IMR-90 (cell line): Measurements from ENCODE around the gene RNF133.

ENCODE experiments used
- BHLHE40 ChIP-seq: fragments of 150-350 bp; IDR thresholded peaks from 2 replicates; pipeline ENCODE4 v1.6.1; 2016; ENCODE audit warnings: mild to moderate bottlenecking, low read depth, low read length
- CEBPB ChIP-seq: IDR thresholded peaks from 2 replicates; pipeline ENCODE4 v1.6.1; 2012; ENCODE audit warnings: low read depth, low read length, improper control_type of control experiment
- CHD1 ChIP-seq: IDR thresholded peaks from 2 replicates; pipeline ENCODE4 v1.6.1; 2012; ENCODE audit warnings: low read depth, low read length, improper control_type of control experiment
- CTCF ChIP-seq: conservative IDR thresholded peaks from 2 replicates; pipeline ENCODE4 v1.5.1; 2012; ENCODE audit warnings: mild to moderate bottlenecking, low read depth, low read length, improper control_type of control experiment
- FOS ChIP-seq: fragments of 150-350 bp; IDR thresholded peaks from 2 replicates; pipeline ENCODE4 v1.6.1; 2016; ENCODE audit warnings: low read depth, low read length
- MAFK ChIP-seq: IDR thresholded peaks from 2 replicates; pipeline ENCODE4 v1.6.1; 2012; ENCODE audit warnings: low read depth, low read length, improper control_type of control experiment
- MAZ ChIP-seq: IDR thresholded peaks from 2 replicates; pipeline ENCODE4 v1.6.1; 2012; ENCODE audit warnings: low read depth, mild to moderate bottlenecking, low read length, improper control_type of control experiment, moderate library complexity, borderline replicate concordance
- MXI1 ChIP-seq: IDR thresholded peaks from 2 replicates; pipeline ENCODE4 v1.6.1; 2012; ENCODE audit warnings: low read depth, mild to moderate bottlenecking, low read length, moderate library complexity, borderline replicate concordance
- NFE2L2 ChIP-seq: fragments of 150-350 bp; IDR thresholded peaks from 2 replicates; pipeline ENCODE4 v1.6.1; 2016; ENCODE audit warnings: low read depth, mild to moderate bottlenecking, low read length
- POLR2A ChIP-seq: IDR thresholded peaks from 2 replicates; pipeline ENCODE4 v1.6.1; 2012; ENCODE audit warnings: mild to moderate bottlenecking, low read depth, low read length
- RAD21 ChIP-seq: IDR thresholded peaks from 2 replicates; pipeline ENCODE4 v1.6.1; 2012; ENCODE audit warnings: low read length, improper control_type of control experiment
- RFX5 ChIP-seq: IDR thresholded peaks from 2 replicates; pipeline ENCODE4 v1.8.0; 2012; ENCODE audit warnings: low read depth, mild to moderate bottlenecking, low read length, moderate library complexity
- SMC3 ChIP-seq: fragments of 150-350 bp; IDR thresholded peaks from 2 replicates; pipeline ENCODE4 v1.6.1; 2016; ENCODE audit warnings: low read depth, mild to moderate bottlenecking, antibody characterized with exemption, low read length, moderate library complexity
- USF2 ChIP-seq: fragments of 150-350 bp; IDR thresholded peaks from 2 replicates; pipeline ENCODE4 v1.6.1; 2017; ENCODE audit warnings: mild to moderate bottlenecking, antibody characterized with exemption, low read length, low read depth

GRCh38 chr7:122727354-122727753, 28.4 kb upstream of the RNF133 start:
- TF ChIP-seq POLR2A, result no peak
- TF ChIP-seq CTCF, result no peak
- TF ChIP-seq MXI1, result no peak
- TF ChIP-seq USF2, result no peak
- TF ChIP-seq FOS, result no peak
- no peak for TF ChIP-seq SMC3
- no peak for TF ChIP-seq MAZ
- TF ChIP-seq RAD21, result no peak
- TF ChIP-seq MAFK, result no peak
- TF ChIP-seq CEBPB, result no peak
- no peak for TF ChIP-seq RFX5
- TF ChIP-seq NFE2L2, result no peak
- TF ChIP-seq BHLHE40, result no peak
- no peak for TF ChIP-seq CHD1
